ENCODE measurements around the gene BFSP2. TPM values are rescaled to one million over a fixed set of nuclear protein-coding genes. Genes with fewer than 3 reads are reported as not detected.

BFSP2 gene
- total and polyA plus RNA-seq, 2 donors (not counting 3 experiments of a cell fraction or from before 2014, with no cell fraction given): not detected

DNA sequence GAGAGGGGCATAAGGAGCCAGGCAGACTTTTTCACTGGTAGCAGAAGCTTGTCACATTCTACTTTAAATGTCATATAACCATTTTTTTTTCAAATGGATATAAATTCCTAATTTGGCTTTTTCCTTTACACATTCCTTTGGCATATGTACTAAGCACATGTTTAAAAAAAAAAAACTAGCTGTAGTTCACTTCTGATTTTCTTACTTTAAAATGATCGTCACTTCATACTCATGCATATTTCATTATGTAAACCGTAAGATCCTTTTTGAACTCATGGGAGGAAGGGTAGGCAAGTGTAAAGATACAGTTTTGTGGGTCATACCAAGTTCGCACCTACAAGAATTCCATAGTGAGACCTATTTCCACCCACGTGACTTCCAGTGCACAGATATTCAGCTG is 45.1 kb upstream of the BFSP2 start:
- ChIA-PET CTCF (interaction anchor here (2.3 kb wide), 1 partner anchor 11 kb away, joined by 5 read pairs; no protein-coding TSS in a partner anchor), POLR2A (no interaction called here)
- Histone ChIP-seq H3K4me2 (ENCODE audit: insufficient read depth, low read length) (no peak overlapping the region), H2AFZ (ENCODE audit: low read depth, low read length) (no peak overlapping the region), H4K20me1 (replicated peaks; ENCODE audit: control insufficient read depth, extremely low read depth, insufficient read depth, low read length) (no peaks in the 10 kb centered on the region), H3K9me3 (replicated peaks; ENCODE audit: control insufficient read depth, insufficient read depth, low read length) (no peaks in the 10 kb centered on the region), H3K9ac (replicated peaks; ENCODE audit: extremely low read depth, insufficient read depth, low read length) (no peak overlapping the region), H3K27ac (ENCODE audit: insufficient read depth, low read depth, low read length) (no peak overlapping the region), H3K27me3 (ENCODE audit: control insufficient read depth in 2 of 2, insufficient read depth in 2 of 2, low read length in 2 of 2) (peaks cover 7 to 9% of the 10 kb centered on the region in 2 experiments), H3K36me3 (ENCODE audit: control insufficient read depth in 2 of 2, extremely low read depth in 1 of 2, insufficient read depth in 2 of 2, low read length in 2 of 2) (no peaks in the 10 kb centered on the region), H3K4me1 (ENCODE audit: control insufficient read depth, extremely low read depth, insufficient read depth, low read length) (no peaks in the 10 kb centered on the region), H3K79me2 (ENCODE audit: control insufficient read depth, insufficient read depth, low read length) (no peaks in the 10 kb centered on the region), H3K4me3 (replicated peaks in 1 of 3; ENCODE audit: insufficient read depth in 1 of 3, low read depth in 1 of 3, low read length in 3 of 3) (no peak overlapping the region), H3K9me1 (replicated peaks; ENCODE audit: control insufficient read depth, extremely low read depth, insufficient read depth, low read length) (no peaks in the 10 kb centered on the region)
- intact Hi-C loops (cut with micrococcal nuclease) (no loop called here), dilution Hi-C loops (cut with MboI; ENCODE audit: extremely low pct_ligation_motif_present, low sequenced_read_pairs) (no loop called here)
- no TSS peak for BruUV-seq (replicated peaks)
- DNase-seq (ENCODE audit: low read depth, low spot score) (no peak), FAIRE-seq (no peak)
- TF ChIP-seq, protein P1, sequence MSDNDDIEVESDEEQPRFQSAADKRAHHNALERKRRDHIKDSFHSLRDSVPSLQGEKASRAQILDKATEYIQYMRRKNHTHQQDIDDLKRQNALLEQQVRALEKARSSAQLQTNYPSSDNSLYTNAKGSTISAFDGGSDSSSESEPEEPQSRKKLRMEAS (IDR thresholded peaks at IDR 0.05; ENCODE audit: insufficient read depth, insufficient read length): no peak
- TF ChIP-seq EZH2 (IDR thresholded peaks at IDR 0.05; ENCODE audit: borderline replicate concordance, low read depth, low read length, severe bottlenecking) (no peak), GATA2 (IDR thresholded peaks at IDR 0.05; ENCODE audit: insufficient read depth, insufficient read length, low read depth, low read length) (no peak), JUN (IDR thresholded peaks at IDR 0.05; ENCODE audit: borderline replicate concordance, insufficient read depth, insufficient read length, low read depth) (no peak), POLR2AphosphoS5 (IDR thresholded peaks at IDR 0.05; ENCODE audit: insufficient read depth, low read depth, low read length) (no peak), FOS (IDR thresholded peaks at IDR 0.05; ENCODE audit: borderline replicate concordance, insufficient read depth, low read length) (no peak), MYC (IDR thresholded peaks at IDR 0.05; ENCODE audit: low read depth, low read length) (no peak), POLR2A (IDR thresholded peaks at IDR 0.05; ENCODE audit: low read depth, low read length) (no peak)
- TF ChIP-seq, protein P2, sequence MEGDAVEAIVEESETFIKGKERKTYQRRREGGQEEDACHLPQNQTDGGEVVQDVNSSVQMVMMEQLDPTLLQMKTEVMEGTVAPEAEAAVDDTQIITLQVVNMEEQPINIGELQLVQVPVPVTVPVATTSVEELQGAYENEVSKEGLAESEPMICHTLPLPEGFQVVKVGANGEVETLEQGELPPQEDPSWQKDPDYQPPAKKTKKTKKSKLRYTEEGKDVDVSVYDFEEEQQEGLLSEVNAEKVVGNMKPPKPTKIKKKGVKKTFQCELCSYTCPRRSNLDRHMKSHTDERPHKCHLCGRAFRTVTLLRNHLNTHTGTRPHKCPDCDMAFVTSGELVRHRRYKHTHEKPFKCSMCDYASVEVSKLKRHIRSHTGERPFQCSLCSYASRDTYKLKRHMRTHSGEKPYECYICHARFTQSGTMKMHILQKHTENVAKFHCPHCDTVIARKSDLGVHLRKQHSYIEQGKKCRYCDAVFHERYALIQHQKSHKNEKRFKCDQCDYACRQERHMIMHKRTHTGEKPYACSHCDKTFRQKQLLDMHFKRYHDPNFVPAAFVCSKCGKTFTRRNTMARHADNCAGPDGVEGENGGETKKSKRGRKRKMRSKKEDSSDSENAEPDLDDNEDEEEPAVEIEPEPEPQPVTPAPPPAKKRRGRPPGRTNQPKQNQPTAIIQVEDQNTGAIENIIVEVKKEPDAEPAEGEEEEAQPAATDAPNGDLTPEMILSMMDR (IDR thresholded peaks at IDR 0.05; ENCODE audit: extremely low read depth in 1 of 2, insufficient read depth in 1 of 2, low read depth in 1 of 2, low read length in 2 of 2): no peak
